ENCODE results near the gene CLIC4. TPM values are rescaled to one million over a fixed set of nuclear protein-coding genes. Genes with fewer than 3 reads are reported as not detected.
"Not testable (repeated sequence)": the region's sequence is repeated elsewhere in the genome, so short reads cannot be mapped to it uniquely, and the experiment has no call there.

Gene CLIC4
- total RNA-seq, 1 donor from 2014 or later = 325 TPM

DNA sequence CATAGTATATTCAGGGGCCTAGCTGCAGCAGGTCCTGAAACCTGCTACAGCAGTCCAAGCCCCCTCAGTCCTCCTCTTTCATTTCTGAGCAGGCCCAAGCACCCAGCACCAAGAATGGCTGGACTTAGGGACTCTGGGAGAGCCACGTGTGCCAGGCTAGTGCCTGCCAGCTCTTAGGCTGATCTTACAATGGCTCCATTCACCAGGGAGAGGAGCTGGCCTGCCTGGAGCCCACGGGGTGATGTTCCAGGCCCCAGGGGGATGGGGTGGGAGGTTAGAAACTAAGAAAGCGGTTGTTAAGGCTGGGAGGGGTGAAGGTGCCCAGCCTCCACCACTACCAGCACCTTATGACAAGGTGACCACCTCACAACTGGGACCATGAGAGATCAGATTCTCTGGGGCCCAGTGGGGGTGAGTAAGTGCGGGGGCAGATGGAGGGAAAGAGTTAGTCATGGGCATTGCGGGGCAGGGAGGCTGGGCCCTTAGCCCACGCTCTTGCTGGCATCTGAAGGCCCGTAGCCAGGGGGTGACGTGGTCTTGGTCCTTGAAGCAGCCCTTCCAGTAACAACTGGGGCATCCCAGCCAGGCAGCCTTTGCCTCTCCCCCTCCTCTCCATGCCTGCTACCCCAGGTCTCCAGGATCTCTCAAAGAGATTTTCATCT is 30.3 kb upstream of the CLIC4 start:
- no peak for DNase-seq
- H3K27ac ChIP-seq (replicated peaks) = peak overlapping the region; percentile 8
- intact Hi-C loops (cut with micrococcal nuclease) = no loop called here

DNA sequence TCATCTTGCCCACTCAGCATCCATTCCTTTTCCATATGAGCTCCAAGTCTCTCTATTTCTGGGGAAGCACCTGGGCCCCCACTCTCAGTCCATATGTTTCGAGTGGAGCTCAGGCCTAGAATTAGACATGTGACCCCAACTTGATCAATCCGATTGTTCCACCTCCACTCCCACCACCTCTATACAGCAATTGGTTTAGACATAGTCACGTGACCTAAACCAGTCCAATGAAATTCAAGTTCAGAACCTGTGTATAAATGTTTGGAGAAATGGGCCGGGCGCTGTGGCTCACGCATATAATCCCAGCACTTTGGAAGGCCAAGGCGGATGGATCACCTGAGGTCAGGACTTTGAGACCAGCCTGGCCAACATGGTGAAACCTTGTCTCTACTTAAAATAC is 29.6 kb upstream of the CLIC4 start:
- intact Hi-C loops (cut with micrococcal nuclease) = no loop called here
- DNase-seq = no peak
- no peak overlapping the region for H3K27ac ChIP-seq (replicated peaks)

More for the DNA sequence above, 30.3 kb upstream of the CLIC4 start:
- no peaks in the 10 kb centered on the region for H3K36me3 ChIP-seq
- peaks cover 27% of the 10 kb centered on the region for H3K4me1 ChIP-seq
- no peaks in the 10 kb centered on the region for H3K27me3 ChIP-seq (ENCODE audit: low read depth)
- H3K9me3 ChIP-seq (replicated peaks) = no peaks in the 10 kb centered on the region
- TF ChIP-seq, protein P1, sequence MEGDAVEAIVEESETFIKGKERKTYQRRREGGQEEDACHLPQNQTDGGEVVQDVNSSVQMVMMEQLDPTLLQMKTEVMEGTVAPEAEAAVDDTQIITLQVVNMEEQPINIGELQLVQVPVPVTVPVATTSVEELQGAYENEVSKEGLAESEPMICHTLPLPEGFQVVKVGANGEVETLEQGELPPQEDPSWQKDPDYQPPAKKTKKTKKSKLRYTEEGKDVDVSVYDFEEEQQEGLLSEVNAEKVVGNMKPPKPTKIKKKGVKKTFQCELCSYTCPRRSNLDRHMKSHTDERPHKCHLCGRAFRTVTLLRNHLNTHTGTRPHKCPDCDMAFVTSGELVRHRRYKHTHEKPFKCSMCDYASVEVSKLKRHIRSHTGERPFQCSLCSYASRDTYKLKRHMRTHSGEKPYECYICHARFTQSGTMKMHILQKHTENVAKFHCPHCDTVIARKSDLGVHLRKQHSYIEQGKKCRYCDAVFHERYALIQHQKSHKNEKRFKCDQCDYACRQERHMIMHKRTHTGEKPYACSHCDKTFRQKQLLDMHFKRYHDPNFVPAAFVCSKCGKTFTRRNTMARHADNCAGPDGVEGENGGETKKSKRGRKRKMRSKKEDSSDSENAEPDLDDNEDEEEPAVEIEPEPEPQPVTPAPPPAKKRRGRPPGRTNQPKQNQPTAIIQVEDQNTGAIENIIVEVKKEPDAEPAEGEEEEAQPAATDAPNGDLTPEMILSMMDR (IDR thresholded peaks at IDR 0.05; ENCODE audit: borderline replicate concordance) = no peak
- no peak overlapping the region for H3K4me3 ChIP-seq

GRCh38 chr1:24717887-24718650 is 27.2 kb upstream of the CLIC4 start:
- no peaks in the 10 kb centered on the region for H3K27me3 ChIP-seq (ENCODE audit: low read depth)
- H3K27ac ChIP-seq (replicated peaks) = peak overlapping the region; percentile 89
- TF ChIP-seq, protein P1 (IDR thresholded peaks at IDR 0.05; ENCODE audit: borderline replicate concordance) = no peak
- intact Hi-C loops (cut with micrococcal nuclease) = no loop called here
- no peak overlapping the region for H3K4me3 ChIP-seq
- peaks cover 36% of the 10 kb centered on the region for H3K4me1 ChIP-seq
- DNase-seq = no peak
- no peaks in the 10 kb centered on the region for H3K9me3 ChIP-seq (replicated peaks)
- no peaks in the 10 kb centered on the region for H3K36me3 ChIP-seq

More for the DNA sequence above, 29.6 kb upstream of the CLIC4 start:
- H3K9me3 ChIP-seq (replicated peaks) = no peaks in the 10 kb centered on the region
- TF ChIP-seq, protein P1 (IDR thresholded peaks at IDR 0.05; ENCODE audit: borderline replicate concordance) = no peak
- H3K4me1 ChIP-seq = peaks cover 29% of the 10 kb centered on the region
- no peak overlapping the region for H3K4me3 ChIP-seq
- no peaks in the 10 kb centered on the region for H3K36me3 ChIP-seq
- no peaks in the 10 kb centered on the region for H3K27me3 ChIP-seq (ENCODE audit: low read depth)

GRCh38 chr1:24720152-24720551 is 25.1 kb upstream of the CLIC4 start:
- Histone ChIP-seq H3K4me1 (peaks cover 50% of the 10 kb centered on the region), H3K4me3 (no peak overlapping the region), H3K36me3 (no peaks in the 10 kb centered on the region), H3K9me3 (replicated peaks) (no peaks in the 10 kb centered on the region), H3K27ac (replicated peaks) (peak overlapping the region; percentile 89), H3K27me3 (ENCODE audit: low read depth) (no peaks in the 10 kb centered on the region)
- DNase-seq = peak; percentile 90
- TF ChIP-seq, protein P1 (IDR thresholded peaks at IDR 0.05; ENCODE audit: borderline replicate concordance) = no peak
- intact Hi-C loops (cut with micrococcal nuclease) = no loop called here

GRCh38 chr1:24721533-24721932 is 23.7 kb upstream of the CLIC4 start:
- Histone ChIP-seq H3K27me3 (ENCODE audit: low read depth) (no peaks in the 10 kb centered on the region), H3K4me1 (peaks cover 58% of the 10 kb centered on the region), H3K4me3 (no peak overlapping the region), H3K27ac (replicated peaks) (no peak overlapping the region), H3K36me3 (no peaks in the 10 kb centered on the region), H3K9me3 (replicated peaks) (no peaks in the 10 kb centered on the region)
- TF ChIP-seq, protein P1 (IDR thresholded peaks at IDR 0.05; ENCODE audit: borderline replicate concordance) = no peak
- no peak for DNase-seq
- intact Hi-C loops (cut with micrococcal nuclease) = no loop called here

DNA sequence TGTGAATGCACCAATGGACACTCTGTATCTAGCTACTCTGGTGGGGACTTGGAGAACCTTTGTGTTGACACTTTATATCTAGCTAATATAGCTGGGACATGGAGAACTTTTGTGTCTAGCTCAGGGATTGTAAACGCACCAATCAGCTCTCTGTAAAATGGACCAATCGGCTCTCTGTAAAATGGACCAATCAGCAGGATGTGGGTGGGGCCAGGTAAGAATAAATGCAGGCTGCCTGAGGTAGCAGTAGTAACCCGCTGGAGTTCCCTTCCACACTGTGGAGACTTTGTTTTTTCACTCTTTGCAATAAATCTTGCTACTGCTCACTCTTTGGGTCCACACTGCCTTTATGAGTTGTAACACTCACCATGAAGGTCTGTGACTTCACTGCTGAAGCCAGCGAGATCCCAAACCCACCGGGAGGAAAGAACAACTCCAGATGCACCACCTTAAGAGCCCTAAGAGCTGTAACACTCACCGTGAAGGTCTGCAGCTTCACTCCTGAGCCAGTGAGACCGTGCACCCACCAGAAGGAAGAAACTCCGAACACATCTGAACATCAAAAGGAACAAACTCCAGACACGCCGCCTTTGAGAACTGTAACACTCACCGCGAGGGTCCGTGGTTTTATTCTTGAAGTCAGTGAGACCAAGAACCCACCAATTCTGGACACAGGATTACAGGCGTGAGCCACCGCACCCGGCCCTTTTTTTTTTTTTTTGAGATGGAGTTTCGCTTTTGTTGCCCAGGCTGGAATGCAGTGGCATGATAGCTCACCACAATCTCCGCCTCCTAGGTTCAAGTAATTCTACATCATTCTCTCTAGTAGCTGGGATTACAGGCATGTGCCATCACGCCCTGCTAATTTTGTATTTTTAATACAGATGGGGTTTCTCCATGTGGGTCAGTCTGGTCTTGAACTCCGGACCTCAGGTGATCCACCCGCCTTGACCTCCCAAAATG is 22.9 kb upstream of the CLIC4 start:
- DNase-seq; H3K27me3 ChIP-seq (ENCODE audit: low read depth); H3K9me3 ChIP-seq (replicated peaks); H3K36me3 ChIP-seq; H3K27ac ChIP-seq (replicated peaks); intact Hi-C loops (cut with micrococcal nuclease): not testable (repeated sequence)
- peak overlapping the region; percentile 24 for H3K4me3 ChIP-seq
- peaks cover 66% of the 10 kb centered on the region for H3K4me1 ChIP-seq
